Measurements from ENCODE around the gene NDC80.
"Not testable (repeated sequence)": the region's sequence is repeated elsewhere in the genome, so short reads cannot be mapped to it uniquely, and the experiment has no call there.

NDC80 gene

DNA sequence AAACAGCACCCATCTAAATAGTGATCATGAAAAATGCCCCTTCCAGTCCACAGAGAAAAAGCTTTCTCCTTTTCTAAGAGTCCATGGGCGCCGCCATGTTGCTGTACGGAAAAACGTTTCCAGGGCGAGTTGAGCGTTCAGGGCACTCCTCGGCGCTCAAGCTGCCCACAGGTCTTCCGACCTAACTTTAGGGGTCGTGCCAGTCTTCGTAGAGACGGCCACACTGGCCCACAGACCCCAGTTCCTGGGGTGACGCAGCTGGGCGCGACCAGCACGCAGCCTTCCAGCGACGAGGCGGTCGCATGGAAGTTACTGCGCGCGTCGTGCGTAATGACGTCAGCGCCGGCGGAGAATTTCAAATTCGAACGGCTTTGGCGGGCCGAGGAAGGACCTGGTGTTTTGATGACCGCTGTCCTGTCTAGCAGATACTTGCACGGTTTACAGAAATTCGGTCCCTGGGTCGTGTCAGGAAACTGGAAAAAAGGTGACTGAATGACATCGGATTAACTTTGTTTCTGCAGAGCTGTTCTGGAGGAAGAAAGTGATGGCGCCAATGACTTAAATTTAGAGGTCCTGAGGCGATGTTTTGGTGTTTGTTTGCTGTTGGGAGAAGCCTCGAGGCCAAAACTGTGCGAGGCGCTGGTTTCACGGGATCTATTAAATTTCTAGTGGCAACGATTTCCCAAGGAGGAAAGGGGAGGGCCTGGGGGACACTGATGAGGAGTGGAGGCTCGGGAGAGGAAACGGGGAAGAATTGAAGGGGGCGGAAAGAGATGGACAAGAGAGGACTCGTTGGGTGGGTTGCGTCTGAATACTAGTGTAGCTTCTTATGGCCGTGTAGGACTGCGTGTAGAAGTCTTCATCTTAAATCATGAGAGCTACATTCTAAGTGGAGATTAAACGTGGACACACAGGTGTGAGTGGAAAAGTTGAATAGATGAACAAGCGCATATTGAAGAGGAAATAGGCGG, at the start of gene NDC80, which contains the start of gene METTL4:
TSS of gene NDC80 (plus strand) at position 358 of the 971 bp plus-strand sequence. CDS start 1,429 bp downstream, outside the sequence.
TSS of gene METTL4 (minus strand) at position 306 of the 971 bp plus-strand sequence. CDS start 4,289 bp downstream, outside the sequence.
- peak; percentile 58 to 73 (median 69) for DNase-seq (ENCODE audit: low read depth in 4 of 4, low spot score in 1 of 4)

DNA sequence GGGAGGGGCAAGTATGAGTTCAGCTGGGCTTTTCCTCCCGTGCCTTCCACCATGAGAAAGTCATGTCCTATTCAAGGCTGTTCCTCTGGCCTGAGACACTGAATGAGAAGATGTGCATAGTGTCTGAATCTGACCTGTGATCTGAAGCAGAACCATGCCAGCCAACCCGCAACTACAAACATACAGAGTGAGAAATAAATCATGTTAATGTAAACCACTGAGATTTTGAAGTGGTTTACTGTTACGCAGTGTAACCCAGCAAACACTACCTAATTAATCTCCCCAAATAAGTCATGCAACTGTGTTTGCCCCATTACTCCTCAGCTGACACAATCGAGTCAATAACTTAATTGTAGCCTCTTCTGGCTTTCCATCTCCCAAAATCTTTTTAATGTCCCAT, 49.2 kb upstream of the NDC80 start:
- DNase-seq (ENCODE audit: low read depth in 4 of 4, low spot score in 1 of 4) = no peak

DNA sequence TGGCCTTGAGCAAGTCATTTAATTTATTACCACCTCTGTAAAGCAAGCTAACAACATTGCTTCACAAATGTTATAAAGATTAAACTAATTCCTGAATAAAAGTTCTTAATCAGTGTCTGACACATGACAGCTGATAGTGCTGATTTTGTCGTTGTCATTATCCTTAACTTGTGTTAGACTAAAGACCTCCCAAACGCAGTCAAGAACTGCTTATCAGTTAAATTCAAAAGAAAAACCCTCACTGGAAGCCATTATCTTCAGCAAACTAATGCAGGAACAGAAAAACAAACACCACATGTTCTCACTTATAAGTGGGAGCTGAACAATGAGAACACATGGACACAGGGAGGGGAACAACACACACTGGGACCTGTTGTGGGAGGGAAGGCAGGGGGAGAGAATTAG, 46.6 kb upstream of the NDC80 start:
- DNase-seq (ENCODE audit: low read depth in 4 of 4, low spot score in 1 of 4) = not testable (repeated sequence)

DNA sequence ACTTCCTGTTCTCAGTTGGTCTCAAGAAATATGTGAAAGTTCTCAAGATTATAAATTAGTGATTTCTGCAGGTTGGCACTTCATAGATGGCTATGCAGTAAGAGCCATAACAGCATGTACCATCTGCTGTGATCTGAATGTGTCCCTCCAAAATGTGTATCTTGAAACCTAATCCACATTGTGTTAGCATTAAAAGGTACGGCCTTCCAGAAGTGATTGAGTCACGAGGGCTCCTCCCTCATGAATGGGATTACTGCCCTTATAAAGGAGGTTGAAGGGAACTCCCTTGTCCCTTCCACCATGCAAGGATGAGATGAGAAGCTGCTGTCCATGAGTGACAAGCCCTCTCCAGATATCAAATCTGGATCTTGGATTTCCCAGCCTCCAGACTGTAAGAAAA, 45.0 kb upstream of the NDC80 start:
- no peak for DNase-seq (ENCODE audit: low read depth in 4 of 4, low spot score in 1 of 4)

DNA sequence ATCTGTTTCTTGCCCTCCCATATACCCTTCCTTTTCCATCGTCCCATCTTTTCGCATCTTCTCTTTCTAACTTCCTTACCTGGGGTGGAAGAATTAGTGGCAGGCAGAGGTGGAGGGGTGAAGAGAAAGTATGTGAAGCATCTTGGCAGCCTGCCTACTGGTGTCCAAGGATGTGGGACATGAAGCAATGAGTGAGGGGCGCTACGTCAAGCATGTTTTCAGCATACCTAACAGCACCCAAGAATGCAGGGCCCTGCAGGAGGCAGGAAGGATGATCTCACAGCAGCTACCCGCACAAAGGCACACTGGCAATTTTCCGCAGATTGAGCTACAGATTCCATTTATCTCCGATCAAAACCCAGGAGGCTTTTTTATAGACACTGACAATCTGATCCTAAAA, 42.2 kb upstream of the NDC80 start:
- DNase-seq (ENCODE audit: low read depth in 4 of 4, low spot score in 1 of 4) = no peak

DNA sequence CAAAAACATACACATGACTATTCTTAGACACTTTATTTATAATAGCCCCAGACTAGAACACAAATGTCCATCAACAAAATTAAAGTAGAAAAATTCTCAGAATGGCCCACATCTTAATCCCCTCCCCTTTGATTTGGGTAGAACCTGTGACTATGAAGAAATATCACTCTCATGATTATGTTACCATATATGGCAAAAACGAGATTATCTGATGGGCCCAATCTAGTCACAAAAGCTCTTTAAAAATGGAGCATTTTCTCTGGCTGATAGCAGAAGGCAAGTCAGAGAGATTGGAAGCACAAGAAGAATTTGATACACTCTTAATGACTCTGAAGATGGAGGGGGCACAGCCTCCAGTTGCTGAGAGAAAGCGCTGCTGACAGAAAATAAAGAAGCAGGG, 39.6 kb upstream of the NDC80 start:
- DNase-seq (ENCODE audit: low read depth in 4 of 4, low spot score in 1 of 4) = no peak

DNA sequence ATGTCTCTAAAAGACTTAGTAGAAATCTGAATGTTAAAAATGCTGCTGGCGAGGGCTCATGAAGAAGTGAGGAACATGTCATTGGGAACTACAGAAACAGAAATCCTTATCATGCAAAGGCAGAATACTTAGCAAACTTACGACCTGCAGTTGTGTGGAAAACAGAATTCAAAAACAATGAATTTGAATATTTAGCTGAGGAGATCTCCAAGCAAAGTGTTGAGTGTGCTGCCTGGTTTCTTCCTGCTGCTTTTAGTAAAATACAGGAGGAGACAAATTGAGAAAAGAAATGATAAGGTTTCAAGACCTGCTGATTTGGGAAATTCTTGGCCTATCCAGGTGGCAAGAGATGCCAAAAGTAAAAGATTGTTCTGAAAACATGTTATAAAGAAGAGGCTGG, 38.6 kb upstream of the NDC80 start:
- no peak for DNase-seq (ENCODE audit: low read depth in 4 of 4, low spot score in 1 of 4)

DNA sequence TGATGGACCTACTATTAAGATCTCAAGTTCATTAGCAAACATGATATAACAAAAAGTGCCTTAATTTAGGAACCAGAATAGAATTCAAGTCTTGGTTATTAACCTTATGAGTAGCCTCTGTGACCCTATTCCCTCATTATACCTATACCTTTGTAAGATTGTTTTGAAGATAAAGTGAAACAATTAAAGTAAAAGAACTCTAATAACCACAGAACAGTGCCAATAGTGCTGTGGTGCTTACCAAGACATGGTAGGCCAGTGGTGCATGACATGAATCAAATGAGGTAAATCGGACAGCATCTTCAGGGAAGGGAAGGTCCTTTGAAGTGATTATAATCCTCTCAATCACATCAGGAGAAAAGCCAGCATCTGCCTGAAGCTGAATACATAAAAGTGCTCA, 36.5 kb upstream of the NDC80 start:
- DNase-seq (ENCODE audit: low read depth in 4 of 4, low spot score in 1 of 4) = no peak

DNA sequence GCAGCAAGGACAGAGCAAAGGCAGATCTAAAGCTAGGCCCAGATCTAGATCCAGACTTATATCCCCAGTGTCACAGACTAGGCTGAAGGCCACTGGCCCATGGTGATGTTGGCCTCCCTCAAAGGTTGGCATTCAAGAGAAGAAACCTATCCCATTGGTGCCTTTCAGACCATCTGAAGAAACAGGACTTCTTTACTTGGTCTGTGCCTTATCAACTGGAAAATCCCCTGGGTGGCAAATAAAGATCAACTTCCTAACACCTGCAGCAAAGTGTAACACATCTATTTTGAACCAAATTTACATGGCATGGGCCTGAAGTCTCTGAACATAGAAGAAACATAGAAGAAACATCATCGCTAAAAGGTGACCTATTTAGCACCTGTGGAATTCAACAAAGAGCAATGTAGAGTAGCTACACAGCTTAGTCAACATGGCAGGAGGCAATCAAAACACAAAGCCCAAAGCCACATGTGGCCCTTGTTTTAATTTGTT, 35.9 kb upstream of the NDC80 start:
- no peak for DNase-seq (ENCODE audit: low read depth in 4 of 4, low spot score in 1 of 4)

DNA sequence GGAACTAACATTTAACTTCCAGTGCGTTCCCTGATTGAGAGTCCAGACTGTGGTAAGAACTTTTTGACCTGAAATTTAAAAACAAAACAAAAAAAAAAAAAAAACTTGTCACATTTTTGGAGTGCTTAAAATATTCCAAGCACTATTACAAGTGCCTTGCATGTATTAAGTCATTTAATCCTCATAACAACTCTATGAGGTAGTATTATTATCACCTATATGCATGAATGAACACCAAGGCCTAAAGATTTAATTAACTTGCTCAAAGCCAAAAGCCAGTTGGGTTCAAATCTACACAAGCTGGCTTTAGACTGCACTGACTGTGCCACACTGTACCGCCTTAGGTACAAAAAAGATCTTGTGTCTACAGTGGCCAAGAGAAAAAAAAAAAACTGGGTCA, 35.3 kb upstream of the NDC80 start:
- DNase-seq (ENCODE audit: low read depth in 4 of 4, low spot score in 1 of 4) = no peak

DNA sequence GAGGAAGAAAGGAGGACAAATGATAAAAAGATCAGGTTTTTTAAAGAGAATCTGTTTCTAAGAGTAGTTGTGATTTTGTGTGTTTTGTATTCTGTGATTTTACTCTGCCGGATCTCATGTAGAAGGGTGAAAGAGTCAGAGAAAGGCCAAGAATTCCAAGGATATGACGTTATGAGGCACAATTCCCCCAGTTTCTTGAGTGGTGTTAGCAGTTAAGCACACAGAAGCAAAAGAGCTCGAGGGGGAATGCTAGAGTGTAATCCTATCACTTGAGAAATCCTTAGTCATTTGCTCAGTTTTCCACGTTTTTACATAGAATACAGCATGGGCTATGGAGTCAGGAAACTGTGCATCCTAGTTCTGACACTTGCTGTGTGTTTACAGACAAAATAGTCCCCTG, 34.9 kb upstream of the NDC80 start:
- no peak for DNase-seq (ENCODE audit: low read depth in 4 of 4, low spot score in 1 of 4)

DNA sequence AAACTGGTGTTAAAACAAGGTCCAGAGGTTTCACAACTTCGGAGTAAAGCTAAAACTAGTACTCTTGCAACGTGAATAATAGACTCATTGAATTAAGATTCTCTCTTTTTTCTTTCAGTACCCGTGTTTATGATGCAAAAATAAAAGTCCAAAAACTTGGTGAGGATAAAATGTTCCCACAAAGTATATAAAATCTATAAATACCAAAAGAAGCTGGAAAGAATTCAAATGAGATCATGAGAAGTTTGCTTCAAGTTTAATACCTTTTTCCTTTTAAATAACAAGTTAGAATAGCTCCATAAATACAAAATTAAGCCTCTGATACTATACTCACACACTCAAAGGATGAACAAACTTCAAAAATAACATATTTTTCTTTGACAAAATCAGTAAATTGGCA, 34.1 kb upstream of the NDC80 start:
- DNase-seq (ENCODE audit: low read depth in 4 of 4, low spot score in 1 of 4) = no peak

DNA sequence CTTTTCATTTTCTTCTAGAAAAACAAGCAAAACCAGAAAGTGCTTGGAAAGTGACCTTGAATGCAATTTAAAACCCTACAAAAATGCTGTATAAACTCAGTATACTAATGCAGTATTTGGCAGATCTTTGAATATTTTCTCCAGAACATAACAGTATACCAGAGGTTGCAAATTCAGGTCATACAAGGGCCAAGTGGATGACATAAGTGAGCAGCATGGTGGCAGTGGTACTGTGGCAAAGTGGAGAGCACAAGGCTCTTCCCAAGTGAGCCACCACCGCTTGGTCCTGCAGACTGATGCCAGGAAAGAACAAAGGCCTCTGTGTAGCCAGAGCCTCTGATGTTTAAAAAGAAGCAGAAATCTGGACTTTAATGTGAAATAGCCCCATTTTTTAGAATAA, 33.1 kb upstream of the NDC80 start:
- no peak for DNase-seq (ENCODE audit: low read depth in 4 of 4, low spot score in 1 of 4)

DNA sequence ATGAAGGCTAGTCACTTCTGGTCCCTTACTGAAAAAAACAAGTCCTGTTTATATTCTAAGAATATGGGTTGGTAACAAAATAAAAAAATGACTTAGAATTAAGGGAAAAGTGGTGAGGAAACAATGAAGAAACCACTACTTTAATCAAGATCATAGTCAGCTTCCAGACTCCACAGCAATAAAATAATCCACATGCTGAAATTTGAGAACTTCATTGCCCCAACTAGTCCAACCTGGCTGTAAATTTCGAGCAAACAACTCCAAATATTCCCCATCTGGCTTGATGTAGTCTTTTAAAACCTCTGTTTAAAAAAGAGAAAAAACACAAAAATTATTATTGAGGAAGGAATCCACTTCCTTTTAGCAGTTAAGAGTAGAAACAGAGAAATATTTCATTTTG, 32.5 kb upstream of the NDC80 start:
- no peak for DNase-seq (ENCODE audit: low read depth in 4 of 4, low spot score in 1 of 4)

DNA sequence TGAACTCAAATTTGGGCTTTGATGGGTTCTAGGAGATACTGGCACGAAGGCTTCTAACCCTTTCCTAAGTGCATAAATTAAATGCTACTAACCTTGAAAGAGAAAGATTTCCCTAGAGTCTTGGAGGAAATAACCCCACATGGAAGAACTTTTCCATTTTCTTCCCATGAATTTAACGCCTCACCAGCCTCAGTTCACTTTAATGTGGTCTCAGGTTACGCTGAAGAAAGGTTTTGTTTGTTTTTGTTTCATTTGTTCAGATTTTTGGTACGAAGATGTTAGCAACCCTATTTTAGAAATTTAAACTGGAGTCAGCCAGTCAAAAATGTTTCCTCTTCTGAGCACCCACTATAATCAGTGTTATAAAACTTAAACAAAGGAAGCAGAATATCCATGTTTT, 30.8 kb upstream of the NDC80 start:
- DNase-seq (ENCODE audit: low read depth in 4 of 4, low spot score in 1 of 4) = no peak

DNA sequence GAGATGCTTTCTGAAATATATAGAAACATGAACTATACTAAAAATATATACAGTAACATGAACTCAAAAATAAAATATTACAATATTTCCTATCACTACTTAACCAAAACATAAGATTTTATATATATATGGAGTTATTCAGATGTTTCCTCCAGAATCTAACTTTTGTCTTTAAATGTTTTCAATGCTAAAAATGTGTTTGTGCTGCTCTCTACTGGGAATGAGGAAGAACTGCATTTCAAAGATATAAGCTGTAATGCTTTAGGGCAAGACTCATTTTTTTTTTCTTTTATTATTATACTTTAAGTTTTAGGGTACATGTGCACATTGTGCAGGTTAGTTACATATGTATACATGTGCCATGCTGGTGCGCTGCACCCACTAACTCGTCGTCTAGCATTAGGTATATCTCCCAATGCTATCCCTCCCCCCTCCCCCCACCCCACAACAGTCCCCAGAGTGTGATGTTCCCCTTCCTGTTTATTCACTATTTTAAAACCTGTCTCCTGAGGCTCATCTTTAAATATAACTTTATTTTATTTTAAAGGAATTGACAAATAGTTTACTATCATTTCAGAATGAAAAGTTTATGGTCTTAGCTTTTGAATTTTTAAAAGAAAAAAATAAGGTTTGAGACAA, 29.3 kb upstream of the NDC80 start:
- not testable (repeated sequence) for DNase-seq (ENCODE audit: low read depth in 4 of 4, low spot score in 1 of 4)

DNA sequence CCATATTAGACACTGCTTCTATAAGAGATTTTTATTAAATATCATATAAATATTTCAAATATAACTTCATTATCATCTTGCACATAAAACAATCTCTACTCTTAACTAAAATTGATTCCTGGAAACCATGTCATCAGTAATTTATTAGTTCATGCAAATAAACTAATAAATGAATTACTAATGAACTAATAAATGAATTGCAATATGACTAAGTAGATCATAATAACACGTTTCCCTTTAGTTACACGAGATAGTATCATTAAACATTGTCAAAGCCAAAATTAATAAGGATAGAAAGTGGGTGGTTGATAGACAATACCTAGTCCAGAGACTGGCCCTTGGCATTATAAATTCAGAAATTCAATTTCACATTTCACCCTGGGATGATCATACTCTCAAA, 26.2 kb upstream of the NDC80 start:
- DNase-seq (ENCODE audit: low read depth in 4 of 4, low spot score in 1 of 4) = no peak

DNA sequence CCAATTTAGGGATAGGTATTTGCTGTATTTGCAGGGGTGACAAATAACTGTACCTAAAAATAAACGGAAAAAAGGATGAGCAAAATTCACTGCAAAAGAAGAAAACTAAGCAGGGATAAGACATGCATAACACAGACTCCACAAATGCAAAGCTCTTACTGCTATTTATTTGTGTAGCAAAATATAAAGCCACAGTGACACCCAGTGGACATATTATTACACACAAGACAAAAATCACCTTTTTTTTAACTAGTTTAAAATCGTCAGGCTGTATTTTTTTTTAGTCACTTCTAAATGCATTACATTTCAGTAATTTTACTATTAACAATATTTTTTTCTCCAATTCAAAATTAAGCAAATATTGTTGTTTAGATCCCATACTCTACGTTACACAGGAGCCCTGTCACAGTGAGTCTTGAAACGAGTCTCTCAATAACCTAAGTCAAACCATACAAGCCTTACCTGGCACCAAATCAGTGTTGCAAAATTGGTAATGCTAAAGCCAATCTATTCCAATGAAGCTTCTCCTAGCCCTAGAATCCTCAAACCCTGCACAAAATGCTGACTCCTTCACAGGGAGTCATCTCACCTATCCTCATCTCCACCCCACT, 23.8 kb upstream of the NDC80 start:
- no peak for DNase-seq (ENCODE audit: low read depth in 4 of 4, low spot score in 1 of 4)

DNA sequence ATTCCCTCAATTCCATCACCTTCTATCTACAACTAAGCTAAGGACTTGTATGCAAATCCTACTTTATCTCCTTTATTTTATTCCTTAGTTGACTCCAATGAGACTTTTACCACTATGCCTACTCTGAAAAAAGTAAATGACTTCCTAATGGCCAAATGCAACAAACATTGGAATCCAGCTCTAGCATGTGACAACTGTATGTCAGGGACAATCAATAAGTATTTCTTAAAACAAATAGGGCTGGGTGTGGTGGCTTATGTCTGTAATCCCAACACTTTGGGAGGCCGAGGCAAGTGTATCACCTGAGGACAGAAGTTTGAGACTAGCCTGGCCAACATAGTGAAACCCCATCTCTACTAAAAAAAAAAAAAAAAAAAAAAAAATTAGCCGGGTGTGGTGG, 21.9 kb upstream of the NDC80 start:
- no peak for DNase-seq (ENCODE audit: low read depth in 4 of 4, low spot score in 1 of 4)

DNA sequence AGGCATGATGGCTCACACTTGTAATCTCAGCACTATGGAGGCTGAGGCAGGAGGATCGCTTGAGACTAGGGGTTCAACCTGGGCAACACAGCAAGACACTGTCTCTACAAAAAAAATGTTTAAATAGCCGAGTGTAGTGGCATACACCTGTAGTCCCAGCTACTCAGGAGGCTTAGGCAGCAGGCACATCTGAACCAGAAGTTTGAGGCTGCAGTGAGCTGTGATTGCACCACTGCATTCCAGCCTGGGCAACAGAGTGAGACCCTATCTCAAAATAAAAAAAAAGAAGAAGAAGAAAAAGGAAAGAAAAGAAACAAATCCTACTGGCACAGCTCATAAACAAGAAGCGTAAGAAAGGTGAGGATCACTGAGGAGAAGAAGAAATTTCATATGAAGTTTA, 19.9 kb upstream of the NDC80 start:
- DNase-seq (ENCODE audit: low read depth in 4 of 4, low spot score in 1 of 4) = no peak

DNA sequence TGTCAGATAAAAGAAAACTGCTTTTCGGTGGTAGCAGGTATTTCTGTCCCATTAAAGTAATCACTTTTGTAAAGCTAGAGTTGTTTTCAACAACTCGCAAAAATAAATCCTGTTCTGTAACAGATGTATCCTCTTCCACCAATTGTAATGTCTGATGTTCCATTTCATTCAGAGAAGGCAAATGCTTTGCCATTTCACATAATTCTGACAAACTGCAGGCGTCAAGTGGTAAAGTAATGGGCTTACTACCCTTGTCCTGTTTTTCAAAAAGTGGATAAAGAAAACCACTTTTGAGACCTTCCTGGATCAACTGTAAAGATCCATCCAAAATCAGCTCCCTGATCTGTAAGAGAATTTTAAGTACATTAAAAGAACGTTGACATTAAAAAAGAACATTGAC, 16.7 kb upstream of the NDC80 start:
- no peak for DNase-seq (ENCODE audit: low read depth in 4 of 4, low spot score in 1 of 4)

DNA sequence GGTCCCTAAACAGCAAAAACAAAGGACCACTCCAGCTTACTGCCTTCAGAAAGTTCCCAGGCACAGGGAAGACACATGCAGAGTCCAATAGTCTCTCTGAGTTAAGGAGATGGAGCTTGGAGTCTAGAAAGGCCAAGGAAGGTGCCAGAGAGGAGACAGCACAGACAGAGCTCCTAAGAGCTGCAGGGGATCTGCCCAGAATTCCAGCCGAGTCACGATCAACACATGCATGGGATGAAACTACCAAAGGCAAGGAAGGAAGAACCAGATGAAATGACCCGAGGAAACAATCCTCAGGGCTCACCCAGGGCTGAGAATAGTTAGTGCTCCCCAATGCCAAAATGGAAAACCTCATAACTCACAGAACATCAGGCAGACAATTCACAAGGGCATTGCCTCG, 15.5 kb upstream of the NDC80 start:
- DNase-seq (ENCODE audit: low read depth in 4 of 4, low spot score in 1 of 4) = no peak
